ENCODE data around the gene ZNF860. TPM values are rescaled to one million over a fixed set of nuclear protein-coding genes. Genes with fewer than 3 reads are reported as not detected.

Gene ZNF860
- polyA plus RNA-seq, 3 donors: not detected

DNA sequence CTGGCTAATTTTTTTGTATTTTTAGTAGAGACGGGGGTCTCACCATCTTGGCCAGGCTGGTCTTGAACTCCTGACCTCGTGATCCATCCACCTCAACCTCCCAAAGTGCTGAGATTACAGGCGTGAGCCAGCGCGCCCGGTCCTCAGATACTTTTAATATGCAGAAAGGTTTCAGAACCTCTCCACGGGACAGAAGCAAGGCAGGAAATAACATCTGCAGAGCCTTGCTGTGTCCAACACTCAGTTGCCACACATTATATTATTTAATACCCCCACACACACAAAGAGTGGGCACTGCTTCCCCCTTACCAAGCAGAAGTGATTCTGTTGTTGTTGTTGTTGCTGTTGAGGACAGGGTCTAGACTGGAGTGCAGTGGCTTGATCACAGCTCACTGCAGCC is 28.5 kb upstream of the ZNF860 start:
- H4K20me1 ChIP-seq (ENCODE audit: insufficient read depth, low read length): no peaks in the 10 kb centered on the region
- Mint-ChIP-seq H3K9me3 (peaks cover 0 to 15% (median 9%) of the 10 kb centered on the region in 7 donors), H3K4me1 (no peaks in the 10 kb centered on the region), H3K27ac (no peak overlapping the region), H3K4me3 (no peak overlapping the region), H3K36me3 (no peaks in the 10 kb centered on the region), H3K27me3 (ENCODE audit: low read depth in 3 of 3) (peaks cover 1 to 12% (median 4%) of the 10 kb centered on the region in 3 donors)
- H2AFZ ChIP-seq (ENCODE audit: insufficient read depth, low read depth, low read length, poor library complexity, severe bottlenecking): no peak overlapping the region
- no peak for TF ChIP-seq CTCF (IDR thresholded peaks at IDR 0.05)
- no peaks in the 10 kb centered on the region for H3K79me2 ChIP-seq (ENCODE audit: insufficient read depth, low read length)
- peaks cover 10 to 14% of the 10 kb centered on the region in 2 donors for H3K9me3 ChIP-seq (replicated peaks in 1 of 2; ENCODE audit: control insufficient read depth in 1 of 2, insufficient read depth in 1 of 2, low read length in 2 of 2)
- intact Hi-C loops (cut with micrococcal nuclease): no loop called here
- no peak overlapping the region for H3K9ac ChIP-seq (ENCODE audit: insufficient read depth, low read length, poor library complexity, severe bottlenecking)
- no peak overlapping the region for H3K27ac ChIP-seq (ENCODE audit: low read depth in 1 of 2, low read length in 2 of 2)
- H3K27me3 ChIP-seq (ENCODE audit: control insufficient read depth in 2 of 2, insufficient read depth in 2 of 2, low read length in 2 of 2): no peaks in the 10 kb centered on the region
- DNase-seq: no peak
- H3K36me3 ChIP-seq (replicated peaks in 1 of 2; ENCODE audit: control insufficient read depth in 1 of 2, insufficient read depth in 2 of 2, low read length in 2 of 2): no peaks in the 10 kb centered on the region
- WGBS (ENCODE audit: insufficient coverage): 100% methylated on average over 1 of the region's 7 CpGs
- no peak overlapping the region for H3K4me2 ChIP-seq (replicated peaks; ENCODE audit: extremely low read depth, low read length, poor library complexity, severe bottlenecking)
- H3K4me1 ChIP-seq (ENCODE audit: control insufficient read depth in 1 of 2, insufficient read depth in 2 of 2, low read length in 2 of 2): no peaks in the 10 kb centered on the region
- H3K4me3 ChIP-seq (replicated peaks in 1 of 3; ENCODE audit: low read depth in 2 of 3, low read length in 3 of 3): no peak overlapping the region

- Histone ChIP-seq H3K27me3 (ENCODE audit: control insufficient read depth in 2 of 2, insufficient read depth in 2 of 2, low read length in 2 of 2) (no peaks in the 10 kb centered on the region), H3K4me2 (replicated peaks; ENCODE audit: extremely low read depth, low read length, poor library complexity, severe bottlenecking) (no peak overlapping the region), H3K27ac (ENCODE audit: low read depth in 1 of 2, low read length in 2 of 2) (no peak overlapping the region), H3K79me2 (ENCODE audit: insufficient read depth, low read length) (no peaks in the 10 kb centered on the region), H3K4me1 (ENCODE audit: control insufficient read depth in 1 of 2, insufficient read depth in 2 of 2, low read length in 2 of 2) (no peaks in the 10 kb centered on the region), H3K9me3 (replicated peaks in 1 of 2; ENCODE audit: control insufficient read depth in 1 of 2, insufficient read depth in 1 of 2, low read length in 2 of 2) (peaks cover 10 to 14% of the 10 kb centered on the region in 2 donors), H3K9ac (ENCODE audit: insufficient read depth, low read length, poor library complexity, severe bottlenecking) (no peak overlapping the region), H2AFZ (ENCODE audit: insufficient read depth, low read depth, low read length, poor library complexity, severe bottlenecking) (no peak overlapping the region), H3K4me3 (replicated peaks in 1 of 3; ENCODE audit: low read depth in 2 of 3, low read length in 3 of 3) (no peak overlapping the region), H4K20me1 (ENCODE audit: insufficient read depth, low read length) (no peaks in the 10 kb centered on the region), H3K36me3 (replicated peaks in 1 of 2; ENCODE audit: control insufficient read depth in 1 of 2, insufficient read depth in 2 of 2, low read length in 2 of 2) (no peaks in the 10 kb centered on the region)
- intact Hi-C loops (cut with micrococcal nuclease): no loop called here
- Mint-ChIP-seq H3K9me3 (peaks cover 0 to 15% (median 9%) of the 10 kb centered on the region in 7 donors), H3K27ac (no peak overlapping the region), H3K27me3 (ENCODE audit: low read depth in 3 of 3) (peaks cover 1 to 12% (median 4%) of the 10 kb centered on the region in 3 donors), H3K4me1 (no peaks in the 10 kb centered on the region), H3K4me3 (no peak overlapping the region), H3K36me3 (no peaks in the 10 kb centered on the region)
- 100% methylated on average over 1 of the region's 2 CpGs for WGBS (ENCODE audit: insufficient coverage)
- no peak for DNase-seq
- TF ChIP-seq CTCF (IDR thresholded peaks at IDR 0.05): no peak
These were observed 27.9 kb upstream of the ZNF860 start for GRCh38 chr3:31953636-31954035.

Measured in CD14-positive monocyte (primary cell).